Common myeloid progenitor, CD34-positive (primary cell): ENCODE results near the gene MAIP1.

ENCODE experiments used
- CTCF ChIA-PET: fragments of 350-600 bp; sonication (Branson Sonifier 250); formaldehyde crosslinking; loops from one replicate; lab custom pipeline; 2021; ENCODE audit warnings: antibody characterized with exemption; lab: Charles Lee
- POLR2A ChIA-PET: fragments of 350-600 bp; sonication (Branson Sonifier 250); formaldehyde crosslinking; loops from one replicate; lab custom pipeline; 2021; ENCODE audit warnings: antibody characterized with exemption; lab: Charles Lee
- DNase-seq, 3 donors: peaks; one replicate each; pipeline versions ENCODE4 v3.0.0 to v3.0.0-alpha.2; 2013
- H3K27ac ChIP-seq, 2 experiments: 1 replicate in 1 of 2; 2 replicates in 1 of 2; pipeline ENCODE4 v1.7.0; 2013; ENCODE audit warnings: inconsistent platforms in 2 of 2, low read length in 2 of 2, mild to moderate bottlenecking in 2 of 2, low read depth in 1 of 2, moderate library complexity in 1 of 2; ENCODE audit not compliant: severe bottlenecking in 2 of 2, insufficient read depth in 1 of 2, poor library complexity in 1 of 2
- H3K27me3 ChIP-seq, 5 experiments: replicated peaks in 2 of 5; 1 replicate in 3 of 5; 2 replicates in 2 of 5; pipeline versions ENCODE4 v1.6.1 to v1.7.0; 2013; ENCODE audit warnings: low read length in 4 of 5, mild to moderate bottlenecking in 2 of 5, moderate library complexity in 2 of 5, inconsistent platforms in 1 of 5; ENCODE audit not compliant: insufficient read depth in 5 of 5, control insufficient read depth in 4 of 5
- H3K36me3 ChIP-seq, 4 experiments: 1 replicate in 2 of 4; 2 replicates in 2 of 4; pipeline versions ENCODE4 v1.6.1 to v1.7.0; 2013; ENCODE audit warnings: low read length in 3 of 4, control low read depth in 1 of 4, mild to moderate bottlenecking in 1 of 4; ENCODE audit not compliant: control insufficient read depth in 4 of 4, insufficient read depth in 4 of 4
- H3K4me1 ChIP-seq, 4 experiments: 1 replicate in 3 of 4; 2 replicates in 1 of 4; pipeline versions ENCODE4 v1.6.1 to v1.7.1; 2013; ENCODE audit warnings: low read length in 3 of 4, mild to moderate bottlenecking in 3 of 4, control low read depth in 1 of 4, inconsistent platforms in 1 of 4, moderate library complexity in 1 of 4; ENCODE audit not compliant: control insufficient read depth in 4 of 4, insufficient read depth in 4 of 4; ENCODE audit errors: control extremely low read depth in 1 of 4
- H3K4me3 ChIP-seq, 7 experiments: 1 replicate in 4 of 7; 2 replicates in 3 of 7; pipeline versions ENCODE4 v1.5.1 to v1.7.0; 2013; ENCODE audit warnings: mild to moderate bottlenecking in 7 of 7, low read length in 6 of 7, moderate library complexity in 6 of 7, inconsistent platforms in 2 of 7, low read depth in 2 of 7, control low read depth in 1 of 7; ENCODE audit not compliant: insufficient read depth in 4 of 7, control insufficient read depth in 1 of 7; ENCODE audit errors: extremely low read depth in 1 of 7
- H3K9me3 ChIP-seq, 5 experiments: 1 replicate in 4 of 5; 2 replicates in 1 of 5; pipeline versions ENCODE4 v1.6.1 to v1.7.1; 2013; ENCODE audit warnings: low read length in 4 of 5, mild to moderate bottlenecking in 2 of 5, inconsistent platforms in 1 of 5, low read depth in 1 of 5, moderate library complexity in 1 of 5; ENCODE audit not compliant: control insufficient read depth in 4 of 5, insufficient read depth in 2 of 5; ENCODE audit errors: control extremely low read depth in 1 of 5
- WGBS: methylation state at CpG from one replicate; pipeline ENCODE4 v1.1.5; 2013; ENCODE audit not compliant: insufficient coverage; 5-methylcytosine and 5-hydroxymethylcytosine counted together

MAIP1 gene

DNA sequence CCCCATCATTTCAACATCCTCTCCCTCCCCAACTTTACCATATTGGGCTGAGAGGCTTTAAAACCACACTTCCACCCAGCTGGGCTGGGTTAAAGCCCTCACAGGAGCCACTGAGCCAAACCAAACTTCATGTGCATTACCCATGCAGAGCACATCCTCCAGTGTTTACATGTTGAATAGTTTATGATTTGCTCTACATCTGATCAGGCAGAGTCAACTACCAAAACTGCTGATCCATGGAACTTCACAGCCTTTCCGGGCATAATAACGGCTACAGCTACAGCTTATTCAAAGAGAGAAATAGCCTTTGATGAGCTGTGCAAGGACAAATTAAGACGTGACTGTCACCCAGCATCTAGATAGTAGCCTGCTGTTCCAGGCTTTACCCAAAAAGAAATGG lies 39.0 kb downstream of the MAIP1 start:
- H3K27ac ChIP-seq = no peak overlapping the region
- peaks cover 0 to 16% (median 1%) of the 10 kb centered on the region in 4 experiments for H3K4me1 ChIP-seq
- H3K4me3 ChIP-seq = no peak overlapping the region
- H3K27me3 ChIP-seq = no peaks in the 10 kb centered on the region
- CTCF ChIA-PET = interaction anchor here (3.3 kb wide), 1 partner anchor 9 kb away, joined by 10 read pairs; no protein-coding TSS in a partner anchor
- H3K36me3 ChIP-seq = no peaks in the 10 kb centered on the region
- POLR2A ChIA-PET = no interaction called here
- DNase-seq = no peak
- H3K9me3 ChIP-seq = no peaks in the 10 kb centered on the region
- WGBS = 100% methylated on average over 3 of the region's 3 CpGs

DNA sequence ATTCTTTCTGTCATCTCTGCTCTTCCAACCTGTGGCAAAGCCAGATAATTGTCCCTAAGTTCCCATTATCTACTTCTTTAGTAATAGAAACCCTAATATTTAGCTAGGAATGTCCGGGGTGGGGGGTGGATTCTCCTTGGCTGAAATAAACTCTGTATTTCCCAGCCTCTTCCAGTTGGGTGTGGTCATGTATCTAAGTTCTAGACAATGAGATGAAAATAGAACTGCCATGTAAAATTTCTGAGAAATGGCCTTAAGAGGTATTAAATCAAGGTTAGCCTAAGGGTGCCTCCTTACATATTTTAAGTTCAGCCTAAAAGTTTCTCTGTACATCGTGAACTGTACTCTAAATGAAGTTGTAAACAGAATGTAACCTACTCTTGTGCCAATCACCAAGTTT lies 39.5 kb downstream of the MAIP1 start:
- Histone ChIP-seq H3K4me1 (peaks cover 0 to 16% (median 1%) of the 10 kb centered on the region in 4 experiments), H3K4me3 (no peak overlapping the region), H3K27me3 (no peaks in the 10 kb centered on the region), H3K36me3 (no peaks in the 10 kb centered on the region), H3K27ac (no peak overlapping the region), H3K9me3 (no peaks in the 10 kb centered on the region)
- no peak for DNase-seq
- CTCF ChIA-PET = interaction anchor here (3.3 kb wide), 1 partner anchor 10 kb away, joined by 10 read pairs; no protein-coding TSS in a partner anchor
- POLR2A ChIA-PET = no interaction called here
- WGBS = 100% methylated on average over 1 of the region's 2 CpGs

GRCh38 chr2:199997296-199997695 lies 41.9 kb downstream of the MAIP1 start:
- CTCF ChIA-PET = no interaction called here
- Histone ChIP-seq H3K27ac (no peak overlapping the region), H3K4me3 (no peak overlapping the region), H3K36me3 (no peaks in the 10 kb centered on the region), H3K9me3 (no peaks in the 10 kb centered on the region), H3K27me3 (no peaks in the 10 kb centered on the region), H3K4me1 (peaks cover 0 to 16% (median 1%) of the 10 kb centered on the region in 4 experiments)
- POLR2A ChIA-PET = no interaction called here
- DNase-seq = no peak
- WGBS = 100% methylated on average over 3 of the region's 3 CpGs

GRCh38 chr2:199999166-199999565 lies 43.8 kb downstream of the MAIP1 start:
- 96% methylated on average over 4 of the region's 4 CpGs for WGBS
- POLR2A ChIA-PET = no interaction called here

DNA sequence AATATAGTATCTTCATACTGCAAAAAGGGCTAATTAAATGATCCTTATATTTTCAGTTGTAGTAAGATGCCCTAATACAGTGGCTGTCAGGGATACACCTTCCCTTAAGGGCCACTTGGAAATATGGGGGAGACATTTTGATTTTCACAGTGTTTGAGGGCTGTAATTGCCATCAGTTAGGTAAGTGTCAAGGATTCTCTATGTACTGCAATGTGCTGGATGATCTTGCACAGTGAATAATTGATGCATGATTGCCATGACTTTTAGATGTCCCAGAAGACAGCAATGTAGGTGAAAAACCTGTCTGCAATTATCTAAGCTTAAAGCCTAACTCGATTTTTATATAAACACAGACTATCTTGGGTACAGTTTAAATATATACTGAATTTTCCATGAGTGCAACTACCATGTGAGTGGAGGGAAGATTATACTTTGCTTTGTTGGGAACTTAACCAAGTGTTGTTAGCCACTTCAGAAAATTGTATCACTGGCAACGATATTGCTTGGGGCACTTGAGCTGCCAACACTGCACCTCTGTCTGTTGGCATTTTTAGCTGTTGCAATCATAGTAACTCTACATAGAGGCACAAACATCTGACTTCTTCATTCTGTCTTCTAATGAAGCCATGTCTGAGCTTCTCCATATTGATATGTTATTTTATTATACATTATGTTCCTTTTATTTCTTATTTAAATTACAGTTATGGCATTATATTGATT lies 45.2 kb downstream of the MAIP1 start:
- ChIA-PET CTCF (interaction anchor here (1.0 kb wide), 1 partner anchor 19 kb away, joined by 3 read pairs; no protein-coding TSS in a partner anchor), POLR2A (interaction anchor here (0.8 kb wide), 1 partner anchor 11 kb away, joined by 5 read pairs; no protein-coding TSS in a partner anchor)
- Histone ChIP-seq H3K36me3 (no peaks in the 10 kb centered on the region), H3K27ac (no peak overlapping the region), H3K9me3 (peaks cover 0 to 3% (median 0%) of the 10 kb centered on the region in 5 experiments), H3K27me3 (no peaks in the 10 kb centered on the region), H3K4me3 (no peak overlapping the region), H3K4me1 (no peaks in the 10 kb centered on the region)
- WGBS = 100% methylated on average over 1 of the region's 2 CpGs
- DNase-seq = no peak

More at GRCh38 chr2:199999166-199999565, 43.8 kb downstream of the MAIP1 start:
- Histone ChIP-seq H3K36me3 (no peaks in the 10 kb centered on the region), H3K4me1 (peaks cover 0 to 5% (median 0%) of the 10 kb centered on the region in 4 experiments), H3K27me3 (no peaks in the 10 kb centered on the region), H3K27ac (no peak overlapping the region), H3K4me3 (no peak overlapping the region), H3K9me3 (peaks cover 0 to 1% (median 0%) of the 10 kb centered on the region in 5 experiments)
- no peak for DNase-seq
- CTCF ChIA-PET = no interaction called here

GRCh38 chr2:200003444-200003843 lies 48.1 kb downstream of the MAIP1 start:
- ChIA-PET CTCF (no interaction called here), POLR2A (interaction anchor here (0.6 kb wide), 1 partner anchor 13 kb away, joined by 12 read pairs; no protein-coding TSS in a partner anchor)
- no peaks in the 10 kb centered on the region for H3K36me3 ChIP-seq
- H3K4me3 ChIP-seq = no peak overlapping the region
- no peaks in the 10 kb centered on the region for H3K4me1 ChIP-seq
- DNase-seq = no peak
- H3K27me3 ChIP-seq = no peaks in the 10 kb centered on the region
- 100% methylated on average over 1 of the region's 1 CpG for WGBS
- no peak overlapping the region for H3K27ac ChIP-seq
- peaks cover 0 to 6% (median 1%) of the 10 kb centered on the region in 5 experiments for H3K9me3 ChIP-seq

GRCh38 chr2:200005675-200006074 lies 50.3 kb downstream of the MAIP1 start:
- ChIA-PET CTCF (no interaction called here), POLR2A (no interaction called here)
- H3K36me3 ChIP-seq = no peaks in the 10 kb centered on the region
- H3K27me3 ChIP-seq = no peaks in the 10 kb centered on the region
- no peaks in the 10 kb centered on the region for H3K4me1 ChIP-seq
- H3K4me3 ChIP-seq = no peak overlapping the region
- H3K9me3 ChIP-seq = peaks cover 0 to 6% (median 1%) of the 10 kb centered on the region in 5 experiments
- no peak for DNase-seq
- H3K27ac ChIP-seq = no peak overlapping the region
